Right lobe of liver (tissue), 6 donors: ENCODE results near the gene ABHD2. TPM values are rescaled to one million over a fixed set of nuclear protein-coding genes. Genes with fewer than 3 reads are reported as not detected.

ENCODE experiments used
- ATAC-seq, 4 donors: fragments of 200-7000 bp; cut with Tn5 transposase; one replicate each; pipeline ENCODE4 v1.9.1; 2020; ENCODE audit warnings: mild to moderate bottlenecking in 4 of 4, moderate library complexity in 4 of 4
- DNase-seq, 3 donors: peaks; one replicate each; pipeline ENCODE4 v3.0.0-alpha.2; 2020
- H3K27ac ChIP-seq, 3 donors: fragments of 200-600 bp; one replicate each; pipeline ENCODE4 v1.8.0; 2022
- H3K27me3 ChIP-seq, 2 donors: fragments of 200-600 bp; one replicate each; pipeline ENCODE4 v1.8.0; 2022
- H3K36me3 ChIP-seq, 4 donors: fragments of 200-600 bp; sonication (generic) in 1 of 4; one replicate each; pipeline versions ENCODE4 v1.5.1 to v1.8.0; 2017 to 2022; ENCODE audit warnings: control low read depth in 1 of 4
- H3K4me1 ChIP-seq, 4 donors: fragments of 200-600 bp; sonication (generic) in 1 of 4; one replicate each; pipeline versions ENCODE4 v1.5.1 to v1.8.0; 2017 to 2022; ENCODE audit warnings: control low read depth in 1 of 4
- H3K4me3 ChIP-seq, 3 donors: fragments of 200-600 bp; one replicate each; pipeline ENCODE4 v1.8.0; 2022
- H3K9me3 ChIP-seq, 4 donors: fragments of 200-600 bp; sonication (generic) in 1 of 4; one replicate each; pipeline versions ENCODE4 v1.5.1 to v1.8.0; 2017 to 2022; ENCODE audit warnings: control low read depth in 1 of 4
- POLR2A ChIP-seq: fragments of 450-650 bp; IDR thresholded peaks from one replicate; pipeline ENCODE4 v1.6.1; 2017; ENCODE audit warnings: antibody characterized with exemption, mild to moderate bottlenecking
- WGBS: methylation state at CpG from one replicate; pipeline ENCODE4 v1.1.6; 2018; ENCODE audit warnings: low coverage, low lambda C conversion rate; ENCODE audit not compliant: insufficient coverage; ENCODE audit errors: missing lambda C conversion rate; 5-methylcytosine and 5-hydroxymethylcytosine counted together
- intact Hi-C, 2 donors: fragments of 100-400 bp; cut with DNase I; formaldehyde crosslinking; loops; one replicate each; pipeline versions ENCODE4 v1.11.2 to v1.14.1; 2022
- total RNA-seq, 6 experiments: library from RNA; depleted of rRNA in 2 of 6; stranded (reverse); fragments of >200 nt in 2 of 6; fragmentation: NEBNext Ultra II Directional in 3 of 6; extraction: Animal tissue kit (Norgen Biotek cat#: 25700) in 3 of 6; gene quantifications; one replicate each; pipeline versions ENCODE4 v1.1.0 to v1.2.4, GENCODE V29; 2016 to 2023
- TF ChIP-seq, protein P1 (sequence below), 4 donors: fragments of 200-600 bp in 3 of 4; fragments of 450-650 bp in 1 of 4; IDR thresholded peaks; one replicate each; pipeline versions ENCODE4 v1.5.1 to v1.8.0; 2016 to 2022; ENCODE audit warnings: antibody characterized with exemption in 4 of 4, mild to moderate bottlenecking in 2 of 4
- donor health status: DM: no; HTN: yes; CAD: no.
- donor health status: DM: no; HTN: no; CAD: no.
- donor health status: DM: no; HTN: no; CAD: no.
- donor health status: DM: no; HTN: yes; CAD: no.
- donor health status: DM: no; HTN: yes; CAD: no.

ABHD2 gene
- total RNA-seq, 6 experiments from 2014 or later = 136 to 392 (median 315) TPM

DNA sequence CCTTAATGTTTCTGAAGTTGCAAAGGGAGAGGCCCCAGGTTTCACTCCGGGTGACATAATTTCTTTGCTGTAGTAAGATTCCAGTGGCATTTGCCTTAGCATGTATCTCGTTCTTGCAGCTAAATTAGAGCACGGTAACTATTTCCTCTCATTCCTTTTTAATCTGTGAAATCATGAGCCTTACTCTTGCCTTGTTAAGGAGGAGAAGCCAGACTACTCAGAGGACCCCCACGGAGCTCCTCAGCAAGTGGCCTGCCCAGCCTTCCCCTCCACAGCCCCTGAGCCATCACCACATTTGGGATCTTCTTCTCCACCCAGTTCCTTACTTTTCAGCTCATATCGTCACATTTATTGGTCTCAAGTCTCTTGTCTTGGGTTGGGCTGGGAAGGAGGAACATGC, 54.2 kb downstream of the ABHD2 start:
- Histone ChIP-seq H3K27me3 (no peaks in the 10 kb centered on the region), H3K36me3 (peaks cover 0 to 7% (median 0%) of the 10 kb centered on the region in 4 donors), H3K4me3 (no peak overlapping the region), H3K4me1 (peaks cover 0 to 58% (median 22%) of the 10 kb centered on the region in 4 donors), H3K27ac (no peak overlapping the region), H3K9me3 (no peaks in the 10 kb centered on the region)
- no peak for TF ChIP-seq POLR2A
- TF ChIP-seq, protein P1, sequence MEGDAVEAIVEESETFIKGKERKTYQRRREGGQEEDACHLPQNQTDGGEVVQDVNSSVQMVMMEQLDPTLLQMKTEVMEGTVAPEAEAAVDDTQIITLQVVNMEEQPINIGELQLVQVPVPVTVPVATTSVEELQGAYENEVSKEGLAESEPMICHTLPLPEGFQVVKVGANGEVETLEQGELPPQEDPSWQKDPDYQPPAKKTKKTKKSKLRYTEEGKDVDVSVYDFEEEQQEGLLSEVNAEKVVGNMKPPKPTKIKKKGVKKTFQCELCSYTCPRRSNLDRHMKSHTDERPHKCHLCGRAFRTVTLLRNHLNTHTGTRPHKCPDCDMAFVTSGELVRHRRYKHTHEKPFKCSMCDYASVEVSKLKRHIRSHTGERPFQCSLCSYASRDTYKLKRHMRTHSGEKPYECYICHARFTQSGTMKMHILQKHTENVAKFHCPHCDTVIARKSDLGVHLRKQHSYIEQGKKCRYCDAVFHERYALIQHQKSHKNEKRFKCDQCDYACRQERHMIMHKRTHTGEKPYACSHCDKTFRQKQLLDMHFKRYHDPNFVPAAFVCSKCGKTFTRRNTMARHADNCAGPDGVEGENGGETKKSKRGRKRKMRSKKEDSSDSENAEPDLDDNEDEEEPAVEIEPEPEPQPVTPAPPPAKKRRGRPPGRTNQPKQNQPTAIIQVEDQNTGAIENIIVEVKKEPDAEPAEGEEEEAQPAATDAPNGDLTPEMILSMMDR (IDR thresholded peaks at IDR 0.05) = no peak
- WGBS = 80% methylated on average over 5 of the region's 5 CpGs
- intact Hi-C loops = no loop called here
- ATAC-seq (no peak), DNase-seq (no peak)

- no peak overlapping the region for H3K27ac ChIP-seq
- intact Hi-C loops = no loop called here
Measured at GRCh38 chr15:89143503-89144162, 55.4 kb downstream of the ABHD2 start.

GRCh38 chr15:89144491-89144890, 56.2 kb downstream of the ABHD2 start:
- H3K4me1 ChIP-seq = peaks cover 0 to 38% (median 14%) of the 10 kb centered on the region in 4 donors
- ATAC-seq (no peak), DNase-seq (no peak)
- WGBS = 83% methylated on average over 3 of the region's 3 CpGs
- H3K36me3 ChIP-seq = peaks cover 0 to 7% (median 0%) of the 10 kb centered on the region in 4 donors
- H3K27ac ChIP-seq = no peak overlapping the region
- no peaks in the 10 kb centered on the region for H3K9me3 ChIP-seq
- intact Hi-C loops = no loop called here
- no peaks in the 10 kb centered on the region for H3K27me3 ChIP-seq
- H3K4me3 ChIP-seq = no peak overlapping the region
- TF ChIP-seq POLR2A = no peak
- TF ChIP-seq, protein P1 (IDR thresholded peaks at IDR 0.05) = no peak

More at GRCh38 chr15:89143503-89144162, 55.4 kb downstream of the ABHD2 start:
- no peaks in the 10 kb centered on the region for H3K9me3 ChIP-seq
- H3K27me3 ChIP-seq = no peaks in the 10 kb centered on the region
- H3K36me3 ChIP-seq = peaks cover 0 to 7% (median 0%) of the 10 kb centered on the region in 4 donors
- no peak for ATAC-seq
- H3K4me1 ChIP-seq = peaks cover 0 to 46% (median 16%) of the 10 kb centered on the region in 4 donors
- no peak for TF ChIP-seq POLR2A
- TF ChIP-seq, protein P1 (IDR thresholded peaks at IDR 0.05) = no peak
- 42% methylated on average over 5 of the region's 6 CpGs for WGBS
- no peak overlapping the region for H3K4me3 ChIP-seq
- no peak for DNase-seq

DNA sequence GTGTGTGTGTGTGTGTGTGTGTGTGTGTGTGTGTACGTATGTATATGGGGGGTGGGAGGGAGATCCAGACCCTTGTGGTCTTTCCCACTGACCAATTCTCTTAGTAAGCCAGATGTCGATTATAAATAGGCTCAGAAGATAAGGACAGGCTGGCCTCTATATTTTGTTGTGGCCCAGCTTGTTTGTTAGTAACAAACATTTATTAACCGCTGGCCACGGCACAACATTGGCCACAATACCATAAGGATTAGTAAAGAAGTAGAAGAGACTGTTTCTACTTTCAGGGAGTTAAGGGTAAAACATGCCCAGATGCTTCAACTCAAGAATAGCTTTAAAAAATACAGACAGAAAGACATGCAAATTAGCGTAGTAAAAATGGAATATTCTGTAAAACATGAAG, 58.1 kb downstream of the ABHD2 start:
- no peaks in the 10 kb centered on the region for H3K9me3 ChIP-seq
- peaks cover 0 to 2% (median 0%) of the 10 kb centered on the region in 4 donors for H3K36me3 ChIP-seq
- no peaks in the 10 kb centered on the region for H3K27me3 ChIP-seq
- H3K4me3 ChIP-seq = no peak overlapping the region
- H3K4me1 ChIP-seq = peaks cover 0 to 33% (median 11%) of the 10 kb centered on the region in 4 donors
- H3K27ac ChIP-seq = no peak overlapping the region
- no peak for ATAC-seq
- WGBS = 83% methylated on average over 5 of the region's 5 CpGs
- TF ChIP-seq, protein P1 (IDR thresholded peaks at IDR 0.05) = no peak
- TF ChIP-seq POLR2A = no peak
- intact Hi-C loops = no loop called here
- DNase-seq = no peak
